HepG2 (cell line): ENCODE measurements around the gene CEP20. TPM values are rescaled to one million over a fixed set of nuclear protein-coding genes. Genes with fewer than 3 reads are reported as not detected.

Experiments
- ASH2L ChIP-seq: fragments of 300-600, 200-600 bp; sonication (generic); IDR thresholded peaks from 2 replicates; pipeline ENCODE4 v1.7.0; 2017; ENCODE audit warnings: low read depth, mild to moderate bottlenecking, moderate library complexity, mixed read lengths, low read length; ENCODE audit not compliant: insufficient read length
- GZF1 ChIP-seq: sonication (generic); formaldehyde crosslinking; IDR thresholded peaks from 2 replicates; pipeline ENCODE4 v1.5.1; 2020; ENCODE audit warnings: mild to moderate bottlenecking, missing genetic modification reagents
- IRF2 ChIP-seq: IDR thresholded peaks from 2 replicates; pipeline ENCODE4 v1.6.1; 2018; ENCODE audit warnings: missing genetic modification reagents, missing compliant biosample characterization
- NCOR1 ChIP-seq: fragments of 200-600 bp; sonication (generic); IDR thresholded peaks from 2 replicates; pipeline ENCODE4 v1.7.0; 2017; ENCODE audit warnings: antibody characterized with exemption, low read length, borderline replicate concordance
- RNF2 ChIP-seq: fragments of 450-650 bp; conservative IDR thresholded peaks from 2 replicates; pipeline ENCODE4 v1.6.1; 2016; ENCODE audit warnings: low read depth
- ZBTB20 ChIP-seq: sonication (generic); formaldehyde crosslinking; IDR thresholded peaks from 2 replicates; pipeline ENCODE4 v1.8.1; 2023; ENCODE audit warnings: missing genetic modification reagents, low read depth, mild to moderate bottlenecking, borderline replicate concordance
- ZNF263 ChIP-seq: sonication (generic); formaldehyde crosslinking; IDR thresholded peaks from 2 replicates; pipeline ENCODE4 v1.4.0; 2020; ENCODE audit warnings: missing genetic modification reagents
- ZNF446 ChIP-seq: sonication (generic); formaldehyde crosslinking; IDR thresholded peaks from 2 replicates; pipeline ENCODE4 v1.5.0; 2020; ENCODE audit warnings: mild to moderate bottlenecking, missing genetic modification reagents
- polyA plus RNA-seq, 8 experiments: library from polyadenylated mRNA; depleted of rRNA in 3 of 8; stranded (reverse) in 7 of 8; unstranded in 1 of 8; fragments of >200 nt; fragmentation: Illumina TruSeq in 4 of 8; extraction: Trizol in 4 of 8; gene quantifications; 2 replicates each; pipeline versions ENCODE4 v1.2.1 to v1.2.3, GENCODE V29; 2011 to 2016; ENCODE audit warnings: low read depth in 4 of 8, missing spikeins in 1 of 8, mixed read lengths in 1 of 8; ENCODE audit not compliant: insufficient read depth in 1 of 8
- total RNA-seq, 5 experiments: library from RNA; depleted of rRNA; stranded (reverse); fragments of >200 nt; fragmentation: Illumina TruSeq; extraction: Trizol; gene quantifications; 2 replicates each; pipeline ENCODE4 v1.2.3, GENCODE V29; 2016; ENCODE audit warnings: low read depth in 1 of 5
- TF ChIP-seq, protein P1 (sequence below): sonication (generic); formaldehyde crosslinking; IDR thresholded peaks from 2 replicates; pipeline ENCODE4 v1.4.0; 2020; ENCODE audit warnings: missing genetic modification reagents, borderline replicate concordance
- TF ChIP-seq, protein P2 (sequence below): sonication (generic); formaldehyde crosslinking; IDR thresholded peaks from 2 replicates; pipeline ENCODE4 v1.5.0; 2020; ENCODE audit warnings: mild to moderate bottlenecking, low read depth, missing genetic modification reagents, borderline replicate concordance
- TF ChIP-seq, protein P3 (sequence below): sonication (generic); formaldehyde crosslinking; conservative IDR thresholded peaks from 2 replicates; pipeline ENCODE4 v1.8.0; 2022; ENCODE audit warnings: low read depth, missing genetic modification reagents
- TF ChIP-seq, protein P4 (sequence below): IDR thresholded peaks from 2 replicates; pipeline ENCODE4 v1.6.1; 2016; ENCODE audit warnings: low read depth
- TF ChIP-seq, protein P5 (sequence below): sonication (generic); formaldehyde crosslinking; IDR thresholded peaks from 2 replicates; pipeline ENCODE4 v1.4.0; 2020; ENCODE audit warnings: missing genetic modification reagents, mild to moderate bottlenecking, borderline replicate concordance

Gene CEP20
- total and polyA plus RNA-seq, 2 of the 13 experiments (the other 11 are each of a cell fraction or from before 2014, with no cell fraction given), result 53.0 to 54.1 TPM

DNA sequence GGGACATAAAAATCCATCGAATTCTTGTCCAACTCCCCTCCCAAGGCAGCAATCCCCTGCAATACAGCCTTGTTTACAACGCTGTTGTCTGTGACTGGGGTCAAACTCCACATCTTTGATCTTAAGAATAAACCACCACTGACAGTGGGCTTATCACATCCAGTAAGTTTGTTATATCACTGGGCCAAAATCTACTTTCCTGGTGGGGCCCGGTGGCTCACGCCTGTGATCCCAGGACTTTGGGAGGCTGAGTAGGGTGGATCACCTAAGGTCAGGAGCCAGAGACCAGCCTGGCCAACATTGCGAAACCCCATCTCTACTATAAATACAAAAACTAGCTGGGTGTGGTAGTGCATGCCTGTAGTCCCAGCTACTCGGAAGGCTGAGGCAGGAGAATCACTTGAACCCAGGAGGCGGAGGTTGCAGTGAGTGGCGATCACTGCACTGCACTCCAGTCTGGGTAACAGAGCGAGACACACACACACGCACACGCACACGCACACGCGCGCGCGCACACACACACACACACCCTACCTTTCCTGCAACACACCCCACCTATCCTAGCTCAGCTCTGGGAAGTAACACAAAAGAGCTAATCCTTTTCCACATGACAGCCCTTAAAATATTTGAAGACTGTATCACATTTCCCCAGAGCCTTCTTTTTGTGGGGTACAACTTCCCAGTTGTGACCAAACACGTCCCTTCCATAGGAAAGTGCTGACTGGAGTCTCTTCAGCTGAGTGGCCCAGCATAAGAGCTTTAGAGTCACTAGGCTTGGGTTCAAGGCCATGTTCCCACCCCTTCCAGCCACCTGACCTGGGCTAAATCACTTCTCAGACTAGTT, 40.1 kb upstream of the CEP20 start (continued):
- TF ChIP-seq, protein P1, sequence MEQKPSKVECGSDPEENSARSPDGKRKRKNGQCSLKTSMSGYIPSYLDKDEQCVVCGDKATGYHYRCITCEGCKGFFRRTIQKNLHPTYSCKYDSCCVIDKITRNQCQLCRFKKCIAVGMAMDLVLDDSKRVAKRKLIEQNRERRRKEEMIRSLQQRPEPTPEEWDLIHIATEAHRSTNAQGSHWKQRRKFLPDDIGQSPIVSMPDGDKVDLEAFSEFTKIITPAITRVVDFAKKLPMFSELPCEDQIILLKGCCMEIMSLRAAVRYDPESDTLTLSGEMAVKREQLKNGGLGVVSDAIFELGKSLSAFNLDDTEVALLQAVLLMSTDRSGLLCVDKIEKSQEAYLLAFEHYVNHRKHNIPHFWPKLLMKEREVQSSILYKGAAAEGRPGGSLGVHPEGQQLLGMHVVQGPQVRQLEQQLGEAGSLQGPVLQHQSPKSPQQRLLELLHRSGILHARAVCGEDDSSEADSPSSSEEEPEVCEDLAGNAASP (CRISPR knock-in tag), result peak; percentile 98
- TF ChIP-seq, protein P2, sequence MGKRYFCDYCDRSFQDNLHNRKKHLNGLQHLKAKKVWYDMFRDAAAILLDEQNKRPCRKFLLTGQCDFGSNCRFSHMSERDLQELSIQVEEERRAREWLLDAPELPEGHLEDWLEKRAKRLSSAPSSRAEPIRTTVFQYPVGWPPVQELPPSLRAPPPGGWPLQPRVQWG (CRISPR knock-in tag), result no peak
- TF ChIP-seq ZNF446, result no peak
- TF ChIP-seq NCOR1, result peak; percentile 64; the same call in 1 of the 2 replicates
- no peak for TF ChIP-seq RNF2
- TF ChIP-seq, protein P3, sequence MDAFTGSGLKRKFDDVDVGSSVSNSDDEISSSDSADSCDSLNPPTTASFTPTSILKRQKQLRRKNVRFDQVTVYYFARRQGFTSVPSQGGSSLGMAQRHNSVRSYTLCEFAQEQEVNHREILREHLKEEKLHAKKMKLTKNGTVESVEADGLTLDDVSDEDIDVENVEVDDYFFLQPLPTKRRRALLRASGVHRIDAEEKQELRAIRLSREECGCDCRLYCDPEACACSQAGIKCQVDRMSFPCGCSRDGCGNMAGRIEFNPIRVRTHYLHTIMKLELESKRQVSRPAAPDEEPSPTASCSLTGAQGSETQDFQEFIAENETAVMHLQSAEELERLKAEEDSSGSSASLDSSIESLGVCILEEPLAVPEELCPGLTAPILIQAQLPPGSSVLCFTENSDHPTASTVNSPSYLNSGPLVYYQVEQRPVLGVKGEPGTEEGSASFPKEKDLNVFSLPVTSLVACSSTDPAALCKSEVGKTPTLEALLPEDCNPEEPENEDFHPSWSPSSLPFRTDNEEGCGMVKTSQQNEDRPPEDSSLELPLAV (CRISPR knock-in tag), result no peak
- TF ChIP-seq ZNF263 (CRISPR knock-in tag), result peak; percentile 70
- TF ChIP-seq ZBTB20 (CRISPR knock-in tag), result no peak
- TF ChIP-seq, protein P4, sequence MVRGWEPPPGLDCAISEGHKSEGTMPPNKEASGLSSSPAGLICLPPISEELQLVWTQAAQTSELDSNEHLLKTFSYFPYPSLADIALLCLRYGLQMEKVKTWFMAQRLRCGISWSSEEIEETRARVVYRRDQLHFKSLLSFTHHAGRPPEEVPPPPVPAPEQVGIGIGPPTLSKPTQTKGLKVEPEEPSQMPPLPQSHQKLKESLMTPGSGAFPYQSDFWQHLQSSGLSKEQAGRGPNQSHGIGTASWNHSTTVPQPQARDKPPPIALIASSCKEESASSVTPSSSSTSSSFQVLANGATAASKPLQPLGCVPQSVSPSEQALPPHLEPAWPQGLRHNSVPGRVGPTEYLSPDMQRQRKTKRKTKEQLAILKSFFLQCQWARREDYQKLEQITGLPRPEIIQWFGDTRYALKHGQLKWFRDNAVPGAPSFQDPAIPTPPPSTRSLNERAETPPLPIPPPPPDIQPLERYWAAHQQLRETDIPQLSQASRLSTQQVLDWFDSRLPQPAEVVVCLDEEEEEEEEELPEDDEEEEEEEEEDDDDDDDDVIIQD (CRISPR knock-in tag), result no peak
- peak; percentile 46 for TF ChIP-seq ASH2L
- TF ChIP-seq, protein P5, sequence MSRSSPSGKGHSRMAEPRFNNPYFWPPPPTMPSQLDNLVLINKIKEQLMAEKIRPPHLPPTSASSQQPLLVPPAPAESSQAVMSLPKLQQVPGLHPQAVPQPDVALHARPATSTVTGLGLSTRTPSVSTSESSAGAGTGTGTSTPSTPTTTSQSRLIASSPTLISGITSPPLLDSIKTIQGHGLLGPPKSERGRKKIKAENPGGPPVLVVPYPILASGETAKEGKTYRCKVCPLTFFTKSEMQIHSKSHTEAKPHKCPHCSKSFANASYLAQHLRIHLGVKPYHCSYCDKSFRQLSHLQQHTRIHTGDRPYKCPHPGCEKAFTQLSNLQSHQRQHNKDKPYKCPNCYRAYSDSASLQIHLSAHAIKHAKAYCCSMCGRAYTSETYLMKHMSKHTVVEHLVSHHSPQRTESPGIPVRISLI (CRISPR knock-in tag), result no peak; the same call in 1 of the 2 replicates
- TF ChIP-seq IRF2 (CRISPR knock-in tag), result 0 out of 2 replicates have a peak, but pooled peaks have one; percentile 27
- TF ChIP-seq GZF1, result no peak
